ENCODE results near the gene PKP1. TPM values are rescaled to one million over a fixed set of nuclear protein-coding genes. Genes with fewer than 3 reads are reported as not detected.
A peak's percentile ranks its signal among the peaks of the same experiment; 100 is the strongest.

PKP1 gene
- total RNA-seq, 1 experiment from 2014 or later = 0.94 TPM

DNA sequence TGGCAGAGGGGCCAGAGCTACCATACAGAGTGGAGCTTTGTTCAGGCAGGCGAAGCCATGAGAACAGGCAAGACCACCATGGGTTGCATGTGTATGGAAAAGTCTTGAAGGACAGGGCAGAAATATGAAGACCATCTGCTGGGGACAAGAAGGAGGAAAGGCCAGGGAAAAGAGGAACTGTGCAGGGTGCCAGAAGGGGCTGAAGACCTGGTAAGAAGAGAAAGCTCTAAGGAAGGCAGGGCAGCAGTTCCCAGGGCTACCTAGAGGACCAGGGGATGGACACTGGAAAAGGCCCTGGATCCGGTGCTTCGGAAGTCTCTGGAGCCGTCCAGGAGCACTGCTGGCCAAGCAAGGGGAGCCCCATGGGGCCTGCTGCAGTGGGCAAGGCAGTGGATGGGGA, 43.4 kb downstream of the PKP1 start:
- POLR2A ChIA-PET (ENCODE audit: unreplicated experiment) = interaction anchor here (0.6 kb wide), 1 partner anchor 67 kb away, joined by 12 read pairs; no protein-coding TSS in a partner anchor
- Histone ChIP-seq H3K9me3 (ENCODE audit: insufficient read depth, low read depth) (no peaks in the 10 kb centered on the region), H3K9me2 (ENCODE audit: insufficient read depth) (no peaks in the 10 kb centered on the region), H4K20me1 (ENCODE audit: insufficient read depth) (no peaks in the 10 kb centered on the region), H3K4me1 (replicated peaks; ENCODE audit: insufficient read depth) (no peaks in the 10 kb centered on the region), H3K79me2 (ENCODE audit: low read depth) (no peaks in the 10 kb centered on the region), H3K4me2 (no peak overlapping the region), H3K27me3 (ENCODE audit: insufficient read depth, low read depth) (peaks cover 18% of the 10 kb centered on the region), H2AFZ (no peak overlapping the region), H3K36me3 (ENCODE audit: low read depth) (no peaks in the 10 kb centered on the region), H3K4me3 (no peak overlapping the region), H3F3A (ENCODE audit: insufficient read depth, low read depth) (no peaks in the 10 kb centered on the region), H3K27ac (no peak overlapping the region)
- DNase-seq = no peak
- CTCF ChIA-PET = no interaction called here
- intact Hi-C loops (cut with micrococcal nuclease; ENCODE audit: unreplicated experiment) = no loop called here
- BruUV-seq (replicated peaks) = no TSS peak
- TF ChIP-seq EZH2 (IDR thresholded peaks at IDR 0.05; ENCODE audit: low read depth) = no peak
- TF ChIP-seq, protein P1, sequence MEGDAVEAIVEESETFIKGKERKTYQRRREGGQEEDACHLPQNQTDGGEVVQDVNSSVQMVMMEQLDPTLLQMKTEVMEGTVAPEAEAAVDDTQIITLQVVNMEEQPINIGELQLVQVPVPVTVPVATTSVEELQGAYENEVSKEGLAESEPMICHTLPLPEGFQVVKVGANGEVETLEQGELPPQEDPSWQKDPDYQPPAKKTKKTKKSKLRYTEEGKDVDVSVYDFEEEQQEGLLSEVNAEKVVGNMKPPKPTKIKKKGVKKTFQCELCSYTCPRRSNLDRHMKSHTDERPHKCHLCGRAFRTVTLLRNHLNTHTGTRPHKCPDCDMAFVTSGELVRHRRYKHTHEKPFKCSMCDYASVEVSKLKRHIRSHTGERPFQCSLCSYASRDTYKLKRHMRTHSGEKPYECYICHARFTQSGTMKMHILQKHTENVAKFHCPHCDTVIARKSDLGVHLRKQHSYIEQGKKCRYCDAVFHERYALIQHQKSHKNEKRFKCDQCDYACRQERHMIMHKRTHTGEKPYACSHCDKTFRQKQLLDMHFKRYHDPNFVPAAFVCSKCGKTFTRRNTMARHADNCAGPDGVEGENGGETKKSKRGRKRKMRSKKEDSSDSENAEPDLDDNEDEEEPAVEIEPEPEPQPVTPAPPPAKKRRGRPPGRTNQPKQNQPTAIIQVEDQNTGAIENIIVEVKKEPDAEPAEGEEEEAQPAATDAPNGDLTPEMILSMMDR (conservative IDR thresholded peaks at IDR 0.05) = no peak

GRCh38 chr1:201327687-201328240, 44.5 kb downstream of the PKP1 start:
- Histone ChIP-seq H3K9me2 (ENCODE audit: insufficient read depth) (no peaks in the 10 kb centered on the region), H3K4me1 (replicated peaks; ENCODE audit: insufficient read depth) (no peaks in the 10 kb centered on the region), H4K20me1 (ENCODE audit: insufficient read depth) (no peaks in the 10 kb centered on the region), H3K4me2 (no peak overlapping the region), H3K4me3 (no peak overlapping the region), H3K79me2 (ENCODE audit: low read depth) (no peaks in the 10 kb centered on the region), H3F3A (ENCODE audit: insufficient read depth, low read depth) (no peaks in the 10 kb centered on the region), H3K27me3 (ENCODE audit: insufficient read depth, low read depth) (peaks cover 18% of the 10 kb centered on the region), H2AFZ (no peak overlapping the region), H3K36me3 (ENCODE audit: low read depth) (no peaks in the 10 kb centered on the region), H3K9me3 (ENCODE audit: insufficient read depth, low read depth) (no peaks in the 10 kb centered on the region), H3K27ac (no peak overlapping the region)
- no TSS peak for BruUV-seq (replicated peaks)
- TF ChIP-seq EZH2 (IDR thresholded peaks at IDR 0.05; ENCODE audit: low read depth) = no peak
- TF ChIP-seq, protein P1 (conservative IDR thresholded peaks at IDR 0.05) = no peak
- ChIA-PET POLR2A (ENCODE audit: unreplicated experiment) (no interaction called here), CTCF (no interaction called here)
- intact Hi-C loops (cut with micrococcal nuclease; ENCODE audit: unreplicated experiment) = no loop called here
- peak in 1 of 2 experiments; percentile 26 for DNase-seq

DNA sequence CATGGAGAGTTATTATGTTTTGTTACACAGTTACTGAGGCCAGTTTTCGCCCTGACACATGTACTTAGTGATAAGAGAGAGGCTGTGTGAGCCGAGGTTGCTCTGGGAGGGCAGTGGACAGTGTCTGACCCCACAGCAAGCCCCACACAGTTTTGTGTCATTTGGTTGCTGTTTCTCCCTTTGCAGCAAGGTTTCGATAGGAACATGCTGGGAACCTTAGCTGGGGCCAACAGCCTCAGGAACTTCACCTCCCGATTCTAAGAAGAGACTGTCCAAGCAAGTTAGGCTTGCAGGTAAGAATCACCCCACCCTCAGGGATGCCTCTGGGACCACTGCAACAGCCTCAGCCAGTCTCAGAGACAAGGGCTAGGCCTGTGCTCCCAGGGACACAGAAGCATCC, 45.3 kb downstream of the PKP1 start:
- Histone ChIP-seq H3K4me1 (replicated peaks; ENCODE audit: insufficient read depth) (no peaks in the 10 kb centered on the region), H3K36me3 (ENCODE audit: low read depth) (no peaks in the 10 kb centered on the region), H3K27me3 (ENCODE audit: insufficient read depth, low read depth) (peaks cover 14% of the 10 kb centered on the region; the same call in 1 of the 2 replicates), H3K9me3 (ENCODE audit: insufficient read depth, low read depth) (no peaks in the 10 kb centered on the region), H4K20me1 (ENCODE audit: insufficient read depth) (no peaks in the 10 kb centered on the region), H3K9me2 (ENCODE audit: insufficient read depth) (no peaks in the 10 kb centered on the region), H2AFZ (no peak overlapping the region), H3K4me2 (no peak overlapping the region), H3K27ac (no peak overlapping the region), H3K79me2 (ENCODE audit: low read depth) (no peaks in the 10 kb centered on the region), H3K4me3 (no peak overlapping the region), H3F3A (ENCODE audit: insufficient read depth, low read depth) (no peaks in the 10 kb centered on the region)
- BruUV-seq (replicated peaks) = no TSS peak
- intact Hi-C loops (cut with micrococcal nuclease; ENCODE audit: unreplicated experiment) = no loop called here
- TF ChIP-seq, protein P1 (conservative IDR thresholded peaks at IDR 0.05) = no peak
- POLR2A ChIA-PET (ENCODE audit: unreplicated experiment) = interaction anchor here (0.6 kb wide), 1 partner anchor 43 kb away, joined by 3 read pairs; no protein-coding TSS in a partner anchor
- CTCF ChIA-PET = no interaction called here
- peak in 1 of 2 experiments; percentile 1 for DNase-seq
